Keratinocyte (primary cell): ENCODE measurements around the gene LAMA1. TPM values are rescaled to one million over a fixed set of nuclear protein-coding genes. Genes with fewer than 3 reads are reported as not detected.

ENCODE experiments used
- DNase-seq: peaks from one replicate; pipeline ENCODE4 v3.0.0-alpha.2; 2011; ENCODE audit warnings: low read depth, missing footprints, low spot score
- FAIRE-seq: peaks from 2 replicates; lab custom pipeline; 2011; peaks lifted over from hg19 to GRCh38; lab: Jason Lieb, UNC
- H2AFZ ChIP-seq: 2 replicates; pipeline ENCODE4 v1.6.0; 2012; ENCODE audit warnings: low read length, control low read depth, inconsistent platforms; ENCODE audit not compliant: control insufficient read depth
- H3K27ac ChIP-seq: 2 replicates; pipeline ENCODE4 v1.5.1; 2011; ENCODE audit warnings: low read length; ENCODE audit not compliant: control insufficient read depth, insufficient read depth
- H3K27me3 ChIP-seq: 3 replicates; pipeline ENCODE4 v1.6.0; 2011; ENCODE audit warnings: low read length; ENCODE audit not compliant: control insufficient read depth, insufficient read depth; ENCODE audit errors: extremely low read depth
- H3K36me3 ChIP-seq, 2 experiments: 2 replicates in 1 of 2; 3 replicates in 1 of 2; pipeline ENCODE4 v1.5.1; 2011; ENCODE audit warnings: low read length in 2 of 2, mild to moderate bottlenecking in 1 of 2; ENCODE audit not compliant: control insufficient read depth in 2 of 2, insufficient read depth in 2 of 2; ENCODE audit errors: extremely low read depth in 1 of 2
- H3K4me1 ChIP-seq: 3 replicates; pipeline ENCODE4 v1.5.1; 2011; ENCODE audit warnings: low read length; ENCODE audit not compliant: control insufficient read depth, insufficient read depth; ENCODE audit errors: extremely low read depth
- H3K4me2 ChIP-seq: 3 replicates; pipeline ENCODE4 v1.6.0; 2011; ENCODE audit warnings: low read depth, low read length; ENCODE audit not compliant: control insufficient read depth, insufficient read depth; ENCODE audit errors: extremely low read depth
- H3K4me3 ChIP-seq, 3 experiments: fragments of 200-600 bp in 1 of 3; sonication (generic) in 1 of 3; 2 replicates in 2 of 3; 3 replicates in 1 of 3; pipeline ENCODE4 v1.5.1; 2011 to 2016; ENCODE audit warnings: low read length in 3 of 3, mild to moderate bottlenecking in 3 of 3, control low read depth in 2 of 3, inconsistent platforms in 1 of 3, low read depth in 1 of 3, mixed read lengths in 1 of 3, mixed run types in 1 of 3, moderate library complexity in 1 of 3; ENCODE audit not compliant: control insufficient read depth in 2 of 3, insufficient read depth in 2 of 3; ENCODE audit errors: extremely low read depth in 1 of 3
- H3K79me2 ChIP-seq: 2 replicates; pipeline ENCODE4 v1.6.0; 2012; ENCODE audit warnings: low read length; ENCODE audit not compliant: control insufficient read depth, insufficient read depth
- H3K9ac ChIP-seq: 3 replicates; pipeline ENCODE4 v1.6.0; 2011; ENCODE audit warnings: low read length; ENCODE audit not compliant: control insufficient read depth, insufficient read depth; ENCODE audit errors: extremely low read depth
- H3K9me1 ChIP-seq: 3 replicates; pipeline ENCODE4 v1.6.0; 2011; ENCODE audit warnings: low read length; ENCODE audit not compliant: control insufficient read depth, insufficient read depth; ENCODE audit errors: extremely low read depth
- H3K9me3 ChIP-seq: 2 replicates; pipeline ENCODE4 v1.5.1; 2012; ENCODE audit warnings: low read depth, low read length; ENCODE audit not compliant: control insufficient read depth
- H4K20me1 ChIP-seq: 3 replicates; pipeline ENCODE4 v1.6.0; 2011; ENCODE audit warnings: low read length; ENCODE audit not compliant: control insufficient read depth, insufficient read depth; ENCODE audit errors: extremely low read depth
- EZH2 ChIP-seq: IDR thresholded peaks from one replicate; pipeline ENCODE4 v1.6.1; 2012; ENCODE audit warnings: inconsistent platforms, mild to moderate bottlenecking, low read length, moderate library complexity
- dilution Hi-C: fragments of 300-500 bp; cut with MboI; formaldehyde crosslinking; loops from one replicate; pipeline ENCODE4 v1.7.0; 2020; ENCODE audit warnings: low sequenced_read_pairs; ENCODE audit not compliant: extremely low pct_ligation_motif_present
- polyA plus RNA-seq, 5 experiments: library from polyadenylated mRNA; depleted of rRNA in 3 of 5; stranded (reverse) in 3 of 5; stranded (forward) in 1 of 5; unstranded in 1 of 5; fragments of >200 nt; gene quantifications; 1 replicate in 1 of 5; 2 replicates in 3 of 5; 3 replicates in 1 of 5; pipeline versions ENCODE4 v1.2.1 to v1.2.3, GENCODE V29; 2011 to 2012; ENCODE audit warnings: missing spikeins in 2 of 5, low read depth in 1 of 5, low replicate concordance in 1 of 5
- TF ChIP-seq, protein P1 (sequence below), 3 experiments: IDR thresholded peaks in 1 of 3; conservative IDR thresholded peaks in 1 of 3; optimal IDR thresholded peaks in 1 of 3; 2 replicates in 2 of 3; 3 replicates in 1 of 3; pipeline versions ENCODE3 to v1.5.1; 2011; ENCODE audit warnings: low read length in 3 of 3, mild to moderate bottlenecking in 3 of 3, moderate library complexity in 2 of 3, control low read depth in 1 of 3, inconsistent platforms in 1 of 3; ENCODE audit not compliant: insufficient read depth in 2 of 3; ENCODE audit errors: extremely low read depth in 1 of 3

Gene LAMA1
- polyA plus RNA-seq, 1 donor (not counting 4 experiments of a cell fraction or from before 2014, with no cell fraction given): 2.1 TPM

DNA sequence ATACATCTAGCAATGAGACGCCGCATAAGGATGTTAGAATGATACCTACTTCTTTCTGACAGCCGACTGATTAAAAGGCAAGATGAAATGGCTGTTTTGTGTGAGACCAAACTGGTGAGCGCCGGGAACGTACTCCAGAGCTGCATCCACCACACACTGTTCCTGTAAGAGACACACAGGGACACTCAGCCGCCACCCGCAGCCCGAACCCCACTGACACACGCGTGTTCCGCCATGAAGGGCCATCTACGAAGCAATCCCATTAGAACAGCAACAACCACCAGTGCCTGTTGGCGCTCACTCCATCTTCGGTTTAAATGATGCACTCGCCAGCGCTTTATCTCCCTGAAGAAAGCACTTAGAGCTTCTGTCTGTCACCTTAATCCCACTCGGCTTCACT is 162.3 kb downstream of the LAMA1 start:
- no peak overlapping the region for H3K4me2 ChIP-seq
- peaks cover under 1% of the 10 kb centered on the region for H3K4me1 ChIP-seq
- no peaks in the 10 kb centered on the region for H3K9me3 ChIP-seq
- no peak overlapping the region for H2AFZ ChIP-seq
- TF ChIP-seq, protein P1, sequence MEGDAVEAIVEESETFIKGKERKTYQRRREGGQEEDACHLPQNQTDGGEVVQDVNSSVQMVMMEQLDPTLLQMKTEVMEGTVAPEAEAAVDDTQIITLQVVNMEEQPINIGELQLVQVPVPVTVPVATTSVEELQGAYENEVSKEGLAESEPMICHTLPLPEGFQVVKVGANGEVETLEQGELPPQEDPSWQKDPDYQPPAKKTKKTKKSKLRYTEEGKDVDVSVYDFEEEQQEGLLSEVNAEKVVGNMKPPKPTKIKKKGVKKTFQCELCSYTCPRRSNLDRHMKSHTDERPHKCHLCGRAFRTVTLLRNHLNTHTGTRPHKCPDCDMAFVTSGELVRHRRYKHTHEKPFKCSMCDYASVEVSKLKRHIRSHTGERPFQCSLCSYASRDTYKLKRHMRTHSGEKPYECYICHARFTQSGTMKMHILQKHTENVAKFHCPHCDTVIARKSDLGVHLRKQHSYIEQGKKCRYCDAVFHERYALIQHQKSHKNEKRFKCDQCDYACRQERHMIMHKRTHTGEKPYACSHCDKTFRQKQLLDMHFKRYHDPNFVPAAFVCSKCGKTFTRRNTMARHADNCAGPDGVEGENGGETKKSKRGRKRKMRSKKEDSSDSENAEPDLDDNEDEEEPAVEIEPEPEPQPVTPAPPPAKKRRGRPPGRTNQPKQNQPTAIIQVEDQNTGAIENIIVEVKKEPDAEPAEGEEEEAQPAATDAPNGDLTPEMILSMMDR (optimal IDR thresholded peaks at IDR 0.05 in 1 of 3, IDR thresholded peaks at IDR 0.05 in 1 of 3, conservative IDR thresholded peaks at IDR 0.05 in 1 of 3; ENCODE audit: extremely low read depth in 1 of 3, insufficient read depth in 2 of 3, low read length in 3 of 3): no peak
- TF ChIP-seq EZH2: no peak
- FAIRE-seq (no peak), DNase-seq (no peak)
- no peaks in the 10 kb centered on the region for H3K27me3 ChIP-seq
- no peaks in the 10 kb centered on the region for H3K79me2 ChIP-seq
- H3K27ac ChIP-seq: no peak overlapping the region
- no peaks in the 10 kb centered on the region for H3K9me1 ChIP-seq
- H3K9ac ChIP-seq: no peak overlapping the region
- H3K36me3 ChIP-seq: no peaks in the 10 kb centered on the region
- H3K4me3 ChIP-seq: no peak overlapping the region
- H4K20me1 ChIP-seq: no peaks in the 10 kb centered on the region
- dilution Hi-C loops: no loop called here

DNA sequence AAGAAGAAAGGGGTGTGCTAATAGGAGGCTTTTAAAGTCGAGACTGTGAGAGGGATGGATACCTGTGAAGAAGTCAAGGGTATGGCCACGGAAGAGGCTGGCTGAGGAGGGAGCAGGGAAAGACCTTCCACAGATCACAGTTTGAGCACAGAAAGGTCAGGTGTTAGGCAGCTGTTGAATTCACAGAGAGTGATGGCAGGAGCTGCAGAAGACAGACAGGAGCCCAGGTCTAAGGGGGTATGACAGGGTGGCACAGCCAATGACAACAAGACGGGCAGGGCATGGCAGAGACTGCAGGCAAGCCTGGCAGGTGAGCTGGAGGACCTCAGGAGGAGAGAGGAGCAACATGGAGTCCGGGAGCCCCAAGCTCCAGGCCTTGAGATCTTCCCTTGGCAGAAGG is 163.1 kb downstream of the LAMA1 start:
- no peak overlapping the region for H2AFZ ChIP-seq
- H3K9ac ChIP-seq: no peak overlapping the region
- no peaks in the 10 kb centered on the region for H3K36me3 ChIP-seq
- TF ChIP-seq EZH2: no peak
- TF ChIP-seq, protein P1 (optimal IDR thresholded peaks at IDR 0.05 in 1 of 3, IDR thresholded peaks at IDR 0.05 in 1 of 3, conservative IDR thresholded peaks at IDR 0.05 in 1 of 3; ENCODE audit: extremely low read depth in 1 of 3, insufficient read depth in 2 of 3, low read length in 3 of 3): no peak
- H3K4me1 ChIP-seq: no peaks in the 10 kb centered on the region
- no peaks in the 10 kb centered on the region for H3K9me3 ChIP-seq
- dilution Hi-C loops: no loop called here
- no peak overlapping the region for H3K4me2 ChIP-seq
- H3K27ac ChIP-seq: no peak overlapping the region
- FAIRE-seq (no peak), DNase-seq (no peak)
- no peaks in the 10 kb centered on the region for H3K27me3 ChIP-seq
- H3K4me3 ChIP-seq: no peak overlapping the region
- no peaks in the 10 kb centered on the region for H3K79me2 ChIP-seq
- no peaks in the 10 kb centered on the region for H3K9me1 ChIP-seq
- H4K20me1 ChIP-seq: no peaks in the 10 kb centered on the region
